Nephron progenitor cell (in vitro differentiated cells): ENCODE results near the gene PAQR7.

Experiments used
- DNase-seq: peaks from one replicate; pipeline ENCODE4 v3.0.0; 2021
- H3K27ac Mint-ChIP-seq: 2 replicates; pipeline ENCODE4 v1.8.0; 2021; ENCODE audit warnings: mild to moderate bottlenecking, moderate library complexity, mixed read lengths
- H3K27me3 Mint-ChIP-seq: 2 replicates; pipeline ENCODE4 v1.8.0; 2021; ENCODE audit warnings: mild to moderate bottlenecking, low read depth, mixed read lengths; ENCODE audit not compliant: poor library complexity
- H3K36me3 Mint-ChIP-seq: 2 replicates; pipeline ENCODE4 v1.8.0; 2021; ENCODE audit warnings: low read depth, mixed read lengths
- H3K4me1 Mint-ChIP-seq: 2 replicates; pipeline ENCODE4 v1.8.0; 2021; ENCODE audit warnings: mixed read lengths
- H3K4me3 Mint-ChIP-seq: 2 replicates; pipeline ENCODE4 v1.8.0; 2021; ENCODE audit warnings: mild to moderate bottlenecking, moderate library complexity, mixed read lengths
- H3K9me3 Mint-ChIP-seq: 2 replicates; pipeline ENCODE4 v1.8.0; 2021; ENCODE audit warnings: mild to moderate bottlenecking, moderate library complexity, mixed read lengths
- TF ChIP-seq, protein P1 (sequence below): fragments of 200-600 bp; sonication (generic); IDR thresholded peaks from 2 replicates; pipeline ENCODE4 v1.5.0; 2021; ENCODE audit warnings: antibody characterized with exemption

The PAQR7 gene

DNA sequence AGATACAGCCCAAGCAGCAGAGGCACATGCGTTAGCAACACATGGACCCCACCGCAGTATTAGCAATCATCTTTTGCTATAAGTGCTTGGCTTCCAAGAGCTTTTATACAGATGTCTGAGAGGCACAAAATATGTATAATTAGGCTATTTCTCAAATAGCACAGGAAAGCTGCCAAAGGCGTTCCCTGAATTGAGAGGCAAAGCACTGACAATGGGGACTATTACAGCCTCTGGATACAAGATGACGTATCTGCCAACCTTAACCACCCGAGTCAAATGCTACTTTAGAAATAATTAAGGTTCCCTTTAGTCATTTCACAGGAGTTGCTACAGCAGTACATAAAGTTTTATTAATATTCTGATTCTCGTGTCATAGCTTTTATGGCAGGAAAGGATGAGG is 24.3 kb upstream of the PAQR7 start:
- Mint-ChIP-seq H3K36me3 (peaks cover 64% of the 10 kb centered on the region), H3K4me1 (peaks cover 84% of the 10 kb centered on the region), H3K27ac (no peak overlapping the region), H3K4me3 (no peak overlapping the region), H3K27me3 (no peaks in the 10 kb centered on the region), H3K9me3 (no peaks in the 10 kb centered on the region)
- DNase-seq, result no peak
- TF ChIP-seq, protein P1, sequence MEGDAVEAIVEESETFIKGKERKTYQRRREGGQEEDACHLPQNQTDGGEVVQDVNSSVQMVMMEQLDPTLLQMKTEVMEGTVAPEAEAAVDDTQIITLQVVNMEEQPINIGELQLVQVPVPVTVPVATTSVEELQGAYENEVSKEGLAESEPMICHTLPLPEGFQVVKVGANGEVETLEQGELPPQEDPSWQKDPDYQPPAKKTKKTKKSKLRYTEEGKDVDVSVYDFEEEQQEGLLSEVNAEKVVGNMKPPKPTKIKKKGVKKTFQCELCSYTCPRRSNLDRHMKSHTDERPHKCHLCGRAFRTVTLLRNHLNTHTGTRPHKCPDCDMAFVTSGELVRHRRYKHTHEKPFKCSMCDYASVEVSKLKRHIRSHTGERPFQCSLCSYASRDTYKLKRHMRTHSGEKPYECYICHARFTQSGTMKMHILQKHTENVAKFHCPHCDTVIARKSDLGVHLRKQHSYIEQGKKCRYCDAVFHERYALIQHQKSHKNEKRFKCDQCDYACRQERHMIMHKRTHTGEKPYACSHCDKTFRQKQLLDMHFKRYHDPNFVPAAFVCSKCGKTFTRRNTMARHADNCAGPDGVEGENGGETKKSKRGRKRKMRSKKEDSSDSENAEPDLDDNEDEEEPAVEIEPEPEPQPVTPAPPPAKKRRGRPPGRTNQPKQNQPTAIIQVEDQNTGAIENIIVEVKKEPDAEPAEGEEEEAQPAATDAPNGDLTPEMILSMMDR, result no peak

DNA sequence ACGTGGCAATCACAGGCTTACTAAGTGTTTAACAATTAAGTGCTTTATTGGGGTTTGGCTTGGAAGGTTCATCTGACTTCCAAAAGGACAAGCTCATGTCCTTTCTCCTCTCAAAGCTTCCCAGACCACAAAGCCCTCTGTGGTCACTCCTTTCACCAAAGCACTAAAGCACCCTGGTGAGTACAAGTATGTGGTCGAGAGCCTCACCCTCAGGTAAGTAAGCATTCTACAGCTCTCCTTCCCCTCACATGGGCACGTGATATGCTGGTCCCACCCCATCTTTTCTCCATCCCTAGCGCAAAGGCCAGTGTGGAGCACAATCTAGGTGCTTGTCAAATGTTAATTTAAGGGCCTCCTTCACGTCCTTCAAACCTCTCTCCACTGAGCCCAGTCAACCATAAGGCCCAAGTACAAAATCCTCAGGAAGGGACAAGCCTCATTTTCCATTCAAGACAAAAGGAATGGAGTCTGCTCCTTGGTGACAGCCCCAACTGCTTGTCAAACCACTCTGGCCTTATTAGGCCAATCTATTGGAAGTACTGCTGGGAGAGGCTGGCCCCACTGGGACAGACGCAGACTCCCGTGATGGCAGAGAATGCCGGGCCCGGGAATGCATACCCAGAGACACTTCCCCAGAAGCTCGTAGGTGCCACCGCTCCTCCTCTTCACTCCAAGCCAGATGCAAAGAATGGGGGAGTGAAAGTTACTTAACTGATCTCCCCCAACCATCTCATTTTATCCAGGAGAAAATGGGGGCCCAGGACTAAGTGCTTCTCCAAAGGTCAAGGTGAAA is 22.9 kb upstream of the PAQR7 start:
- Mint-ChIP-seq H3K4me3 (no peak overlapping the region), H3K27ac (peak overlapping the region; percentile 97), H3K36me3 (peaks cover 58% of the 10 kb centered on the region), H3K9me3 (no peaks in the 10 kb centered on the region), H3K4me1 (peaks cover 71% of the 10 kb centered on the region), H3K27me3 (no peaks in the 10 kb centered on the region)
- TF ChIP-seq, protein P1, result no peak
- no peak for DNase-seq

DNA sequence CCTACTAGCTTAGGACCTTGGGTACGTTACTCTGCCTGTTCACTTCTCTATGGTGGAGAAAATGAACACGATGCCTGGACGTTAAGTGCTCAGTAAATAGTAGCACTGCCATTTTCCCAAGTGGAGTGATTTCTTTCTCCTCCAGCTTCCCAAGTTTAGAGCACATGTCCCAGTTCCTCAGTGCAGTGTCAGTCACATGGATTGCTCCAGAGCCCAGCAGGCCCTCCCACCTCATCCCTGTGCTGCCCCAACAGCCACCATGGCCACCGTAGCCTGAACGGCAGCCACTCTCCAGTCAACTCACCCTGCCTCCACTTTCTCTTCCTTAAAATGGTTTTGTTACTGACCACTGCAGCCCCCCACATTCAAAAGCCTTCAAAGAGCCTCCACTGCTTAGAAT is 22.2 kb upstream of the PAQR7 start:
- Mint-ChIP-seq H3K9me3 (no peaks in the 10 kb centered on the region), H3K27me3 (no peaks in the 10 kb centered on the region), H3K27ac (peak overlapping the region; percentile 97), H3K36me3 (peaks cover 52% of the 10 kb centered on the region), H3K4me3 (no peak overlapping the region), H3K4me1 (peaks cover 64% of the 10 kb centered on the region)
- DNase-seq, result no peak
- TF ChIP-seq, protein P1, result no peak

DNA sequence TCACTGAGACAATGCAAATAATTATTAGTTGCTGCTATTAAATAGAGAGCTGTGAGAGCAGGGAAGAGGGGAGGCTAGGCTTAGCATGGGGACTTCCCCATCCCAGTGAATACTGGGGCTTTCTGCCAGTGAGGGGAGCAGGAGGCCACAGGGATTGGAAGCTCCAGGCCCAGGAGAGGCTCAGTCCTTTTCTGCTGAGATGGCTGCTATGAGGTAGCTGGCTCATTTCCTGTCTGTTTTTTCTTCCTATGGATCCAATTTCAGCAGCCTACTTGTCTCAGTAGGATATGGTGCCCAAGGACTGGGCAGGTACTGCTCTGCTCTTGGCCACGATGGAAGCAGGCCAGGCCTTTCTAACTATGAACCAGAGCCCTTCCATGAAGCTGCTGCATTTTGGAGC is 20.8 kb upstream of the PAQR7 start:
- Mint-ChIP-seq H3K36me3 (peaks cover 41% of the 10 kb centered on the region), H3K9me3 (no peaks in the 10 kb centered on the region), H3K4me1 (peaks cover 62% of the 10 kb centered on the region), H3K27me3 (no peaks in the 10 kb centered on the region), H3K4me3 (no peak overlapping the region), H3K27ac (peak overlapping the region; percentile 97)
- TF ChIP-seq, protein P1, result no peak
- DNase-seq, result no peak

DNA sequence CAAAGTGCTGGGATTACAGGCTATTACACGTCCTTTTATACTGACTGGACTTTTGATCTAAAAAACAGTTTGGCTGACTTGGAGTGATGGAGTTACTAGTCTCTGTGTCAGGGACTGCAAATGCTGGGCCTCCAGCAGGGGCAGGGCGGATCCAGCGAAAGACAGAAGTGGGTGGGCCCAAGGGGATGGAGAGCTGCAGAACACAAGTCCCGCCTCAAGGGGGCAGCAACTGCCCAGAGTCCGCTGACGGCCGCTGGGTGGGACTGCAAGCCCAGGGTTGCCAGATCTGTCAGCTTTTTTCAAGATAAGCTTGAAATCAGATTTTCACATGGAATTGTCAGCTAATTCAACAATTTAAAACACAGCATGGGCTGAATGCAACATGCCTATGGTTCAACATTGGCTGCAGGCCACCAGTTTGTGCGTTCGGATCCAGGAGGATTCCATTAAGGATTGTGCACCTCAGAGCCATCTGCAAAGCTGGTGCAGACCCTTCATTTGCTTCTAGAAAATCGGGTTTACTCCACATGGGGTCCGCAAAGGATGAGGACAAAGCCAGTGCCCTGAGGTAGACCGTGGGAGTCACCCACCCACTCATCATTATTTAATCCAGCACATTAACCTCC is 20.0 kb upstream of the PAQR7 start:
- Mint-ChIP-seq H3K27ac (peak overlapping the region; percentile 97), H3K27me3 (no peaks in the 10 kb centered on the region), H3K36me3 (peaks cover 33% of the 10 kb centered on the region), H3K4me1 (peaks cover 58% of the 10 kb centered on the region), H3K4me3 (no peak overlapping the region), H3K9me3 (no peaks in the 10 kb centered on the region)
- TF ChIP-seq, protein P1, result peak; percentile 97
- peak; percentile 90 for DNase-seq
